Stimulated activated CD8-positive, alpha-beta memory T cell treated with anti-CD3 and anti-CD28 coated beads, Interleukin-2, amount 100 ng/mL, for 48 hours (primary cell): ENCODE measurements around the gene RASA3.

Experiments used
- DNase-seq, 2 donors: peaks; one replicate each; pipeline ENCODE4 v3.0.0-alpha.2; 2020; ENCODE audit warnings: low read depth in 2 of 2

Gene RASA3

DNA sequence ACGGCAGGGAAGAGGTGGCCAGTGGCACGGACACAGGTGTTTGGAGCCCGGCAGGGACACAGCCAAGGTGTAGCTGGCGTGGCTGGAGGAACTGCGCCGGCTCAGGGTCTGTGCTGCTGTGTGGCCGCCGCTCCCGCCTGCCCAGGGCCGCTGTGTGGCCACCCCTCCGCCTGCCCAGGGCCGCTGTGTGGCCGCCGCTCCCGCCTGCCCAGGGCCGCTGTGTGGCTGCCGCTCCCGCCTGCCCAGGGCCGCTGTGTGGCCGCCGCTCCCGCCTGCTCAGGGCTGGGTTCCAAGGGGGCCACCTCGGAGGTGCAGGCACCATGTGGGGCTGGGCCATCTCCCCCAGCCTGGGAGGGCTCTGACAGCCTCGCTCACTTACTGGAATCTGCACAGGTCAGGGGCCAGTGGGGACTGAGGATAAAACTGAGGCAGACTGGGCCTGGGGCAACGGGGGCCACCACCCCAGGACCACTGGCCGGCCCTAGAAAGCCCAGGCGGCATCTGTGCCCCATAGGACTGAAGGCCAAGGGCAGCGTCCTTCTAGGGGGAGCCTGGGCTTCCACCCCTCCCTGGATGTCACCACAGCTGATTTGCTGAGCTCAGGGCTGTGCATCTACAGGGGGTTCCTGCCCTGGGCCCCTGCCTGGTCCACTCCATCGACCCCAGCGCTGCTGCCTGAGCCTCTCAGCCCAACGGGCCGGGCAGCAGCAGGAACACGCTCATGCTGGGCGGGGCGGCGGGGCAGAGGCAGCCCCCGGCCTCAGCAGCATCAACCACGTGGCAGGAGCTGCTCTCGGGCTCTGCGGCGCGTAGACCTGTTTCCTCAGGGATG is 180.1 kb downstream of the RASA3 start:
- no peak for DNase-seq

GRCh38 chr13:113951246-113951999 is 181.0 kb downstream of the RASA3 start:
- peak; percentile 32 to 45 for DNase-seq

GRCh38 chr13:113950451-113951245 is 181.8 kb downstream of the RASA3 start:
- DNase-seq: no peak

DNA sequence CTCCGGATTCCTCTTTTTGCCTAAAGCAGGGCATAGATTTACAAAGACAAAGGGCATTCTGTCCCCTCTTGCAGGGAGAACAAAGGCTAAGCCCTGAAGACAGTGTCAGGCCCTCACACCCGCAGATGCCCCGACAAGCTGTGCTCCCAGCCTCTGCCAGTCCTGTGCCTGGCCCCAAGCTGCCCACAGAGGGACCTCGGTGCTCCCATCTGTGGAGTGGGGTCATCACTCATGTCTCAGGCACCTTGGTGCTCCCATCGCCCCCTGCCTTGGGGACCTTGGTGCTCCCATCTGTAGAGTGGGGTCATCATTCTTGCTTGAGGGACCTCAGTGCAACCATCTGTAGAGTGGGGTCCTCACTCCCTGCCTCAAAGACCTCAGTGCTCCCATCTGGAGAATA is 182.9 kb downstream of the RASA3 start:
- no peak for DNase-seq

GRCh38 chr13:113948034-113948742 is 184.2 kb downstream of the RASA3 start:
- DNase-seq: no peak

DNA sequence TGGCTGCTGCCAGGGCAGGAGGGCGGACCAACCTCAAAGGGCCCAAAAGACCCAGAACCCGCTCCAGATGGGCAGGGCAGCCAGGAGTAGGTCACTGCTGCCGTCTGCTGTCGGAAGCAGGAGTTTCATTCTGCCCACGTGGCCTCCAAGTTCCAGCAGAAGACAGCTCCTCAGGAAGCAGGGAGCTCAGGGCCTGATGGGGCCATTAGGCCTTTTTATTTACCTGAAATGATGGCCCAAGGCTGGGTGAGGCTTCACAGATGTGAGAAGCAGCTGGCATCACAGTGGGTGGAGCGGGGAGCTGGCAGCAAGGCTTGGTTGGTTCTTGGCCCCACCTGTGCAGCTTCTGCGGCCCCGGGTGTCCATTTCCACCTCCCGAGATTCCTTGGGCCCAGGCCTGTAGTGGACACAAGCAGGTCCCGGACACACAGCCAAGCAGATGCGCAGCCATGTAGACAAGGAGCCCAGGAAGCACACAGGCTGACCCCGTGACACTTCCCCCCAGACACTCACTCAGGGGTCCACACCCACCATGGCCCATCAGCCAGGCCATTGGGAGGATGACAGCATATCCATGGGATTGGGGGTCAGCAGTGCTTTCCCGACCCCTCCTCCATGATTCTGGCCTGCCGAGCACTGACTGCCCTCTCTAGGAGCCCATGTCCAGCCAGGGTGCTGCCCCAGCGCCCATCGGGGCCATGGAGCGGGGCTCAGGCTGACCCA is 185.0 kb downstream of the RASA3 start:
- DNase-seq: no peak

DNA sequence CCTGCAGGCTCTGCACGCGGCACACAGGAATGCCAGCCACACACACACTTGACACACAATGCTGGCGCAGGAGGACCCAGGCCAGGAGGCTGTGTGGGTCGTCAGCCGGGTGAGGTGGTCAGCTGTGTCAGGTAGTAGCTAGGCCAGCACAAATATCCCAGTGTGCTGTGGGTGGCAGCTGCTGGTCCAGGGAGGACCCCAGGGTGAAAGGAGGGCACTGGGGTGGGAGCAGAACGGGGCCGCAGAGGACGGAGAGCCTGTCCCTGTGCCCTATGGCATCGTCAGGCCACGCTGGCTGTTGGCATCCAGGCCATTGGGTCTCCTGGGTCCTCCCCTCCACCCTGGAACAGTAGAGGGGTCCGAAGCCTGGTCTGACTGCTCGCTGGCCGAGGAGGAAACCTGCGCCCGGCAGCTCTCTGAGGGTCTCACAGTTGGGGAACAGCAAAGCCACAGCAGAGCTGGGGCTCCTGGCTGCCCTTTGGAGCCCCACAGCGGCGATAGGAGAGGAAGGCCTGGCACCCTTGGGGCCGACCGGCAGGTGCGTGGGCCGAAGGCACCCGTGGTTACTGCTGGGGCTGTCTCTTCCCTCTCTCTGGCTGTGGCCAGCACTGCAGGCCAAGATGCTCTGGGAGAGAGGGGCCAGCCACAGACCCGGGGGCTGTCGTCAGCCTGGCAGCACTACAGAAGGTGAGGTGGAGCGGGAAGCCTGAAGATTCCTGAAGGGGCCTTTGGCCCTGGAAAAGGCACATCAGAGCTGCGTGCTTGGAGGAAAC is 185.8 kb downstream of the RASA3 start:
- no peak for DNase-seq

- no peak for DNase-seq
These were observed 186.5 kb downstream of the RASA3 start for GRCh38 chr13:113945857-113946408.

DNA sequence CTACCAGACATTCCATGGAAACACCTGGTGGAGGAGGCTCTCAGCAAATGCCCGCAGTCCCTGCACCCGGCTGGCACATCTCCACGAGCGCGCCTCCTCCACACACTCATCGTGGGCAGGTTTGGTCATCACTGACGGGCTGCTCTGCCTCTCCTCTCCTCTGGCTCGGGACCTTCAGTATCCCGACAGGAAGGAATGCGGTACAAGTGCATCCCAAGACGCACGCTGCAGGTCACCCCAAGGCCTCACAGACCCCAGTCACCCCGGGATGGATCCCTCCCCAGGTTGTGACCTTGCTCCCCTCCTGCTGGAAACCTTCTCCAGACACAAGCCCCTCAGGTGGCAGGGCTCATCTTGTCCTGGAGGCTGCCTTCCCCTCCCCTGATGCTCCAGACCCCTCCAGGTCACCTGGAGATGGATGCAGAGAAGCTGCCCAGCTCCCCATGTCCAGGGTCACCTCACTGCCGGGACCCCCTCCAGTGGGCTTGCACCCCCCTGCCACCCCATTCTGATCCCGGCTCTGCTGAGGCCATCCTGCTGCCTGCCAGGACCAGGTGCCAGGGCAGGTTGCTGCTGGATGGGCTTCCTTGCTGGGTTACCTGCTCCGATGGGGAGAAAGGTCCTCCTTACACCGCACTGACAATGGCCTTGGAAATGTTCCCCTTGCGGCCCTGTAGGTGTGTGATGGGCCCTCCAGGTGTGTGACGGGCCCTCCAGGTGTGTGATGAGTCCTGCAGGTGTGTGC is 188.4 kb downstream of the RASA3 start:
- DNase-seq: no peak

DNA sequence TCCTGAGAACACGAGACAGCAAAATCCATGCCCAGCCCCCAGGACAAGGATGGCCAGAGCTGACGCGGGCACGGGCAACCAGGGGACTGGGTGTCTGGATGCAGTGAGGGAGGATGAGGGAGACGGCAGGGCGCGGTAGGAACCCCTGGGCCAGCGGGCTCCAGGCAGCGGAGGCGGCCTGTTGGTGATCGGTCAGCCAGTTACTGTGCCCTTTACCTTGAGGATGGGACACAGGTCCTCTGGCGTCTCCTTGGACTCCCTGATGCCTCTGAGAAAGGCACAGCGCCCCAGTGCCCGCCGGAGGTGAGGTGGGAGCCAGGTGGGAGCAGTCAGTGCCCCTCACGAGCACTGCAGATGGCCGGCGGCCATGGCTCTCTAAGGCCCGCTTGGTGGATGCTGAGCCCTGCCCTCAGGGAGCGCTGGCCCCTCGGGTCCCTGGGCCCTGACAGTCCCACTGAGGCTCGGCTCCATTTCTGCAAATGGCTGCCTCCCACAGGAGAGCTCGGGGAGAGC is 189.8 kb downstream of the RASA3 start:
- DNase-seq: no peak

- no peak for DNase-seq
These were observed 190.7 kb downstream of the RASA3 start for GRCh38 chr13:113941571-113942191.

GRCh38 chr13:113939944-113940297 is 192.5 kb downstream of the RASA3 start:
- no peak for DNase-seq

DNA sequence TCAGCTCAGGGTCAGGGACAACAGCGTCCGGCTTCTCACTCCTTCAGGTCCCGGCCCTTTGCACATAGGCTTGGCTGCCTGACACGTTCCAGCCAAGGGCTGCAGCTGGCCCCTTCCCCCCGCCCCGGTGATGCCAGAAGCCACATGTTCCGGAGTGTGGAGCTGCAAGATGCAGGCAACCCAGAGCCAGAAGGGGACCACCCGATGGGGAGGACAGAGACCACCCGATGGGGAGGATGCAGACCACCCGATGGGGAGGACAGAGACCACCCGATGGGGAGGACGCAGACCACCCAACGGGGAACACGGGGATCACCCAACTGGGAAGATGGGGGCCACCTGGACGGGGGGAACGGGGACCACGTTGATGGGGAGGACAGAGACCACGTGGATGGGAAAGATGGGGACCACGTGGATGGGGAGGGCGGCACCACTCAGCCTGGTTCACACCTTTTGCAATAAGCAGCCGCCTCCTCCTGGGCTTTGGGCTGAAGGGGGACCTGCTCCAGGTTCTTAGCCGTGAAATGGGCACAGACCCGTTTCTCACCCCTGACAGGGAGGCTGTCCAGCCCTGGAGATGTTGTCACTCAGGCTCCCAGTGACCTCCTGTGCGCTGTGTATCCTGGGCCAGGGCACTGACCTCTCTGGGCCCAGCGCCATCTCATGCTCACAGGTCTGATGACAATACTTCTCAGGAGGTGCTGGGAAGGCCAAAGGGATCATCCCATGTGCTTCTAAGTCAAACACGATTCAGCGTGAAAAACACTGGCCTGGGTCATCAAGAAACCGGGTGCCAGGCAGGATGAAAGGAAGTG is 193.1 kb downstream of the RASA3 start:
- no peak for DNase-seq

- DNase-seq: no peak
These were observed 193.7 kb downstream of the RASA3 start for GRCh38 chr13:113938716-113939115.

DNA sequence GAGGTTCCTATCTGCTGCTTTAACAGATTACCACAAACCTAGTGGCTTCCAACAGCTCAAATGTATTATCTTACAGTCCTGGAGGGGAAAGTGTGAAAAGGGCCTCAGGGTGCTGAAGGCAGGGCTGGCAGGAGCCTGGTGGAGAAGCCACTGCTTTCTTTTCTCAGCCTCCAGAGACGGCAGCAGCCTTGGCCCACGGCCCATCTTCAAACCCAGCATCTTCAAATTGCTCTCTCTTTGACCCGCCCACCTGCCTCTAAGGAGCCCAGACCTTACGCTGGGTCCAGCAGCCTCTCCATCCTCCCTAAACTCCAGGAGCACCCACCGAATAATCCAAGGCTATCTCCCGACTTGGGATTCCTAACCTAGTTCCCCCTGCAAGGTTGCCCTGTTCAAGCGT is 194.2 kb downstream of the RASA3 start:
- DNase-seq: no peak

DNA sequence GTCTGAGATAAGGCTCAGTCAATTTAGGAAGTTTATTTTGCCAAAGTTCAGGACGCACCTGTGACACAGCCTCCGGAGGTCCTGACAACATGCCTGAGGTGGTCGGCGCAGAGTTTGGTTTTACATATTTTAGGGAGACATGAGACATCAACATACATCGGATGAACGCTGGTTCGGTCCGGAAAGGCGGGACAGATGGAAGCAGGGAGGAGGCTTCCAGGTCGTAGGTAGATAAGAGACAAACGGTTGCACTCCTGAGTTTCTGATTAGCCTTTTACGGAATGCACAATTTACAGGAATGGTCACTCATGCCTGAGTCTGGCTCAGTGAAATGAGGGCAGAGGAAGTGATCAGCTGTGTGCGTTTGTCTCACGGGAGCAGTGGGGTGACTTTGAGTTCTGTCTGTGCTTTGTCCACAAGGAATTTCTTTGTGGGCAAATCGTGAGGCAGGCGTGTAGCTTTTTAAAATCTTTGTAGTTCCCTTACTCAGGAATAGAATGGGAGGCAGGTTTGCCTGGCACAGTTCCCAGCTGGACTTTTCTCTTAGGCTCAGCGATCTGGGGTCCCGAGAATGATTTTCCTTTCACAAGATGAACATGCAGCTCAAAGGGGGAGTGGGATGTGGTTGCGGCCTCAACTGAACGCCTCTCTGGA is 194.8 kb downstream of the RASA3 start:
- DNase-seq: no peak

DNA sequence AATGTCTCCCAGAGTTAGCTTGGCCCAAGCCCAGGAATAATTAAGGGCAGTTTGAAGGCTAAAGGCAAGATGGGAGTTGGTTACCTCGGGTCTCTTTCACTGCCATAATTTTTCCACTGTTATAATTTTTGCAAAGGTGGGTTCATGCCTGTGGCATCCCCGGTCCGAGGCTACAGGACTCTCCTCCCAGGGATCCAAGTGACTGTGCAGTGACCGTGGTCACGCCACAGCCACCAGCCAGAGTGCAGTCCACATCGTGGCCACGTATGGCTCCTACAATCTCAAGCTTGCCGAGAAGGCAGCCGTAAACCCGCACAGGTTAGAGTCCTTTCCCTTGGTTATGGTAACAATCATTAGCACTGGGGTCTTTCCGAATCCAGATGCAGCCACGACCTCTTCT is 195.3 kb downstream of the RASA3 start:
- DNase-seq: no peak
